Measurements from ENCODE around the gene APBB2. TPM values are rescaled to one million over a fixed set of nuclear protein-coding genes. Genes with fewer than 3 reads are reported as not detected.

The APBB2 gene
- total RNA-seq, 1 experiment from 2014 or later, result 49.0 TPM

DNA sequence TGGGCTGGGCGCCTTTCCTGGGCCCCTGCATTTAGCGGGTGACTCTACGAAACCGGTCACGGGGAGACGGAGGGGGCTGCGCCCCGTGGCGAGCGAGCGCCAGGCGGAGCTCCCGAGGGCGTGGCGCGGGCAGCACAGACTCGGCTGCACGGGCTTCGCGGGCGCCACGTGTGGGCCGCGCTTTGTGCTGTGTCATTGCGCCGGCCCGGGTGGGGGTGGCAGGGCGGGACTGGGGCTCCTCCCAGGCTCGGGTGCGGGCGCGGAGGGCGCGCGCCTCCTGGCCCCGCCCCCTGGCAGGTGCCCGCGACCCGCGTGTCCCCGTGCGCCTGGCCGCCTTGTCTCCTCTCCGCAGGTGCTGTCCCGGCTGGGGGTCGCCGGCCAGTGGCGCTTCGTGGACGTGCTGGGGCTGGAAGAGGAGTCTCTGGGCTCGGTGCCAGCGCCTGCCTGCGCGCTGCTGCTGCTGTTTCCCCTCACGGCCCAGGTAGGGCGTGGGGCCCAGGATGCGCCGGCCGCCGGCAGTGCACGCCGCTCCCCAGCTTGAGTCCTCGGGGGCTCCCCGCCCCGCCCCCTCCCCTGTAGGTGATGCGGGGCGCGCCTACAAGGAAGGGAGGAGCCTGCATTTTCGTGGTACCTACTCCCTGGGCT, 43.0 kb upstream of the APBB2 start (continued):
- TF ChIP-seq, protein P1, sequence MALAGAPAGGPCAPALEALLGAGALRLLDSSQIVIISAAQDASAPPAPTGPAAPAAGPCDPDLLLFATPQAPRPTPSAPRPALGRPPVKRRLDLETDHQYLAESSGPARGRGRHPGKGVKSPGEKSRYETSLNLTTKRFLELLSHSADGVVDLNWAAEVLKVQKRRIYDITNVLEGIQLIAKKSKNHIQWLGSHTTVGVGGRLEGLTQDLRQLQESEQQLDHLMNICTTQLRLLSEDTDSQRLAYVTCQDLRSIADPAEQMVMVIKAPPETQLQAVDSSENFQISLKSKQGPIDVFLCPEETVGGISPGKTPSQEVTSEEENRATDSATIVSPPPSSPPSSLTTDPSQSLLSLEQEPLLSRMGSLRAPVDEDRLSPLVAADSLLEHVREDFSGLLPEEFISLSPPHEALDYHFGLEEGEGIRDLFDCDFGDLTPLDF (CRISPR knock-in tag; IDR thresholded peaks at IDR 0.05), result no peak
- TF ChIP-seq, protein P2, sequence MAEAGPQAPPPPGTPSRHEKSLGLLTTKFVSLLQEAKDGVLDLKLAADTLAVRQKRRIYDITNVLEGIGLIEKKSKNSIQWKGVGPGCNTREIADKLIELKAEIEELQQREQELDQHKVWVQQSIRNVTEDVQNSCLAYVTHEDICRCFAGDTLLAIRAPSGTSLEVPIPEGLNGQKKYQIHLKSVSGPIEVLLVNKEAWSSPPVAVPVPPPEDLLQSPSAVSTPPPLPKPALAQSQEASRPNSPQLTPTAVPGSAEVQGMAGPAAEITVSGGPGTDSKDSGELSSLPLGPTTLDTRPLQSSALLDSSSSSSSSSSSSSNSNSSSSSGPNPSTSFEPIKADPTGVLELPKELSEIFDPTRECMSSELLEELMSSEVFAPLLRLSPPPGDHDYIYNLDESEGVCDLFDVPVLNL (CRISPR knock-in tag; IDR thresholded peaks at IDR 0.05; ENCODE audit: borderline replicate concordance, low read depth), result no peak
- TF ChIP-seq TEAD4 (CRISPR knock-in tag; IDR thresholded peaks at IDR 0.05) (no peak), FOXP1 (CRISPR knock-in tag; IDR thresholded peaks at IDR 0.05; ENCODE audit: borderline replicate concordance) (no peak), ZNF121 (CRISPR knock-in tag; IDR thresholded peaks at IDR 0.05) (no peak), NFE2L1 (CRISPR knock-in tag; IDR thresholded peaks at IDR 0.05) (peak; percentile 87), ZNF138 (CRISPR knock-in tag; conservative IDR thresholded peaks at IDR 0.05) (no peak), ZNF263 (CRISPR knock-in tag; IDR thresholded peaks at IDR 0.05; ENCODE audit: low read depth) (no peak), ETV6 (CRISPR knock-in tag; IDR thresholded peaks at IDR 0.05) (no peak), FOXJ3 (CRISPR knock-in tag; IDR thresholded peaks at IDR 0.05; ENCODE audit: borderline replicate concordance) (no peak), SMAD4 (CRISPR knock-in tag; IDR thresholded peaks at IDR 0.05) (no peak), OVOL2 (CRISPR knock-in tag; IDR thresholded peaks at IDR 0.05; ENCODE audit: borderline replicate concordance) (no peak), NR1H2 (CRISPR knock-in tag; IDR thresholded peaks at IDR 0.05) (no peak), CREB1 (CRISPR knock-in tag; IDR thresholded peaks at IDR 0.05) (0 out of 2 replicates have a peak, but pooled peaks have one; percentile 14)
- TF ChIP-seq, protein P3, sequence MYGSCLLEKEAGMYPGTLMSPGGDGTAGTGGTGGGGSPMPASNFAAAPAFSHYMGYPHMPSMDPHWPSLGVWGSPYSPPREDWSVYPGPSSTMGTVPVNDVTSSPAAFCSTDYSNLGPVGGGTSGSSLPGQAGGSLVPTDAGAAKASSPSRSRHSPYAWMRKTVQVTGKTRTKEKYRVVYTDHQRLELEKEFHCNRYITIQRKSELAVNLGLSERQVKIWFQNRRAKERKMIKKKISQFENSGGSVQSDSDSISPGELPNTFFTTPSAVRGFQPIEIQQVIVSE (CRISPR knock-in tag; IDR thresholded peaks at IDR 0.05; ENCODE audit: borderline replicate concordance), result no peak
- TF ChIP-seq, protein P4, sequence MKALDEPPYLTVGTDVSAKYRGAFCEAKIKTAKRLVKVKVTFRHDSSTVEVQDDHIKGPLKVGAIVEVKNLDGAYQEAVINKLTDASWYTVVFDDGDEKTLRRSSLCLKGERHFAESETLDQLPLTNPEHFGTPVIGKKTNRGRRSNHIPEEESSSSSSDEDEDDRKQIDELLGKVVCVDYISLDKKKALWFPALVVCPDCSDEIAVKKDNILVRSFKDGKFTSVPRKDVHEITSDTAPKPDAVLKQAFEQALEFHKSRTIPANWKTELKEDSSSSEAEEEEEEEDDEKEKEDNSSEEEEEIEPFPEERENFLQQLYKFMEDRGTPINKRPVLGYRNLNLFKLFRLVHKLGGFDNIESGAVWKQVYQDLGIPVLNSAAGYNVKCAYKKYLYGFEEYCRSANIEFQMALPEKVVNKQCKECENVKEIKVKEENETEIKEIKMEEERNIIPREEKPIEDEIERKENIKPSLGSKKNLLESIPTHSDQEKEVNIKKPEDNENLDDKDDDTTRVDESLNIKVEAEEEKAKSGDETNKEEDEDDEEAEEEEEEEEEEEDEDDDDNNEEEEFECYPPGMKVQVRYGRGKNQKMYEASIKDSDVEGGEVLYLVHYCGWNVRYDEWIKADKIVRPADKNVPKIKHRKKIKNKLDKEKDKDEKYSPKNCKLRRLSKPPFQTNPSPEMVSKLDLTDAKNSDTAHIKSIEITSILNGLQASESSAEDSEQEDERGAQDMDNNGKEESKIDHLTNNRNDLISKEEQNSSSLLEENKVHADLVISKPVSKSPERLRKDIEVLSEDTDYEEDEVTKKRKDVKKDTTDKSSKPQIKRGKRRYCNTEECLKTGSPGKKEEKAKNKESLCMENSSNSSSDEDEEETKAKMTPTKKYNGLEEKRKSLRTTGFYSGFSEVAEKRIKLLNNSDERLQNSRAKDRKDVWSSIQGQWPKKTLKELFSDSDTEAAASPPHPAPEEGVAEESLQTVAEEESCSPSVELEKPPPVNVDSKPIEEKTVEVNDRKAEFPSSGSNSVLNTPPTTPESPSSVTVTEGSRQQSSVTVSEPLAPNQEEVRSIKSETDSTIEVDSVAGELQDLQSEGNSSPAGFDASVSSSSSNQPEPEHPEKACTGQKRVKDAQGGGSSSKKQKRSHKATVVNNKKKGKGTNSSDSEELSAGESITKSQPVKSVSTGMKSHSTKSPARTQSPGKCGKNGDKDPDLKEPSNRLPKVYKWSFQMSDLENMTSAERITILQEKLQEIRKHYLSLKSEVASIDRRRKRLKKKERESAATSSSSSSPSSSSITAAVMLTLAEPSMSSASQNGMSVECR (CRISPR knock-in tag; IDR thresholded peaks at IDR 0.05; ENCODE audit: borderline replicate concordance), result no peak
- TF ChIP-seq, protein P5, sequence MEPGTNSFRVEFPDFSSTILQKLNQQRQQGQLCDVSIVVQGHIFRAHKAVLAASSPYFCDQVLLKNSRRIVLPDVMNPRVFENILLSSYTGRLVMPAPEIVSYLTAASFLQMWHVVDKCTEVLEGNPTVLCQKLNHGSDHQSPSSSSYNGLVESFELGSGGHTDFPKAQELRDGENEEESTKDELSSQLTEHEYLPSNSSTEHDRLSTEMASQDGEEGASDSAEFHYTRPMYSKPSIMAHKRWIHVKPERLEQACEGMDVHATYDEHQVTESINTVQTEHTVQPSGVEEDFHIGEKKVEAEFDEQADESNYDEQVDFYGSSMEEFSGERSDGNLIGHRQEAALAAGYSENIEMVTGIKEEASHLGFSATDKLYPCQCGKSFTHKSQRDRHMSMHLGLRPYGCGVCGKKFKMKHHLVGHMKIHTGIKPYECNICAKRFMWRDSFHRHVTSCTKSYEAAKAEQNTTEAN (CRISPR knock-in tag; IDR thresholded peaks at IDR 0.05), result no peak
- TF ChIP-seq, protein P6, sequence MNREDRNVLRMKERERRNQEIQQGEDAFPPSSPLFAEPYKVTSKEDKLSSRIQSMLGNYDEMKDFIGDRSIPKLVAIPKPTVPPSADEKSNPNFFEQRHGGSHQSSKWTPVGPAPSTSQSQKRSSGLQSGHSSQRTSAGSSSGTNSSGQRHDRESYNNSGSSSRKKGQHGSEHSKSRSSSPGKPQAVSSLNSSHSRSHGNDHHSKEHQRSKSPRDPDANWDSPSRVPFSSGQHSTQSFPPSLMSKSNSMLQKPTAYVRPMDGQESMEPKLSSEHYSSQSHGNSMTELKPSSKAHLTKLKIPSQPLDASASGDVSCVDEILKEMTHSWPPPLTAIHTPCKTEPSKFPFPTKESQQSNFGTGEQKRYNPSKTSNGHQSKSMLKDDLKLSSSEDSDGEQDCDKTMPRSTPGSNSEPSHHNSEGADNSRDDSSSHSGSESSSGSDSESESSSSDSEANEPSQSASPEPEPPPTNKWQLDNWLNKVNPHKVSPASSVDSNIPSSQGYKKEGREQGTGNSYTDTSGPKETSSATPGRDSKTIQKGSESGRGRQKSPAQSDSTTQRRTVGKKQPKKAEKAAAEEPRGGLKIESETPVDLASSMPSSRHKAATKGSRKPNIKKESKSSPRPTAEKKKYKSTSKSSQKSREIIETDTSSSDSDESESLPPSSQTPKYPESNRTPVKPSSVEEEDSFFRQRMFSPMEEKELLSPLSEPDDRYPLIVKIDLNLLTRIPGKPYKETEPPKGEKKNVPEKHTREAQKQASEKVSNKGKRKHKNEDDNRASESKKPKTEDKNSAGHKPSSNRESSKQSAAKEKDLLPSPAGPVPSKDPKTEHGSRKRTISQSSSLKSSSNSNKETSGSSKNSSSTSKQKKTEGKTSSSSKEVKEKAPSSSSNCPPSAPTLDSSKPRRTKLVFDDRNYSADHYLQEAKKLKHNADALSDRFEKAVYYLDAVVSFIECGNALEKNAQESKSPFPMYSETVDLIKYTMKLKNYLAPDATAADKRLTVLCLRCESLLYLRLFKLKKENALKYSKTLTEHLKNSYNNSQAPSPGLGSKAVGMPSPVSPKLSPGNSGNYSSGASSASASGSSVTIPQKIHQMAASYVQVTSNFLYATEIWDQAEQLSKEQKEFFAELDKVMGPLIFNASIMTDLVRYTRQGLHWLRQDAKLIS (CRISPR knock-in tag; IDR thresholded peaks at IDR 0.05; ENCODE audit: borderline replicate concordance), result no peak
- TF ChIP-seq, protein P7, sequence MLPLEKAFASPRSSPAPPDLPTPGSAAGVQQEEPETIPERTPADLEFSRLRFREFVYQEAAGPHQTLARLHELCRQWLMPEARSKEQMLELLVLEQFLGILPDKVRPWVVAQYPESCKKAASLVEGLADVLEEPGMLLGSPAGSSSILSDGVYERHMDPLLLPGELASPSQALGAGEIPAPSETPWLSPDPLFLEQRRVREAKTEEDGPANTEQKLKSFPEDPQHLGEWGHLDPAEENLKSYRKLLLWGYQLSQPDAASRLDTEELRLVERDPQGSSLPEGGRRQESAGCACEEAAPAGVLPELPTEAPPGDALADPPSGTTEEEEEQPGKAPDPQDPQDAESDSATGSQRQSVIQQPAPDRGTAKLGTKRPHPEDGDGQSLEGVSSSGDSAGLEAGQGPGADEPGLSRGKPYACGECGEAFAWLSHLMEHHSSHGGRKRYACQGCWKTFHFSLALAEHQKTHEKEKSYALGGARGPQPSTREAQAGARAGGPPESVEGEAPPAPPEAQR (CRISPR knock-in tag; IDR thresholded peaks at IDR 0.05), result no peak
- TF ChIP-seq, protein P8, sequence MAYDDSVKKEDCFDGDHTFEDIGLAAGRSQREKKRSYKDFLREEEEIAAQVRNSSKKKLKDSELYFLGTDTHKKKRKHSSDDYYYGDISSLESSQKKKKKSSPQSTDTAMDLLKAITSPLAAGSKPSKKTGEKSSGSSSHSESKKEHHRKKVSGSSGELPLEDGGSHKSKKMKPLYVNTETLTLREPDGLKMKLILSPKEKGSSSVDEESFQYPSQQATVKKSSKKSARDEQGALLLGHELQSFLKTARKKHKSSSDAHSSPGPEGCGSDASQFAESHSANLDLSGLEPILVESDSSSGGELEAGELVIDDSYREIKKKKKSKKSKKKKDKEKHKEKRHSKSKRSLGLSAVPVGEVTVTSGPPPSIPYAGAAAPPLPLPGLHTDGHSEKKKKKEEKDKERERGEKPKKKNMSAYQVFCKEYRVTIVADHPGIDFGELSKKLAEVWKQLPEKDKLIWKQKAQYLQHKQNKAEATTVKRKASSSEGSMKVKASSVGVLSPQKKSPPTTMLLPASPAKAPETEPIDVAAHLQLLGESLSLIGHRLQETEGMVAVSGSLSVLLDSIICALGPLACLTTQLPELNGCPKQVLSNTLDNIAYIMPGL (CRISPR knock-in tag; IDR thresholded peaks at IDR 0.05), result no peak; the same call in 1 of the 2 replicates
- TF ChIP-seq, protein P9, sequence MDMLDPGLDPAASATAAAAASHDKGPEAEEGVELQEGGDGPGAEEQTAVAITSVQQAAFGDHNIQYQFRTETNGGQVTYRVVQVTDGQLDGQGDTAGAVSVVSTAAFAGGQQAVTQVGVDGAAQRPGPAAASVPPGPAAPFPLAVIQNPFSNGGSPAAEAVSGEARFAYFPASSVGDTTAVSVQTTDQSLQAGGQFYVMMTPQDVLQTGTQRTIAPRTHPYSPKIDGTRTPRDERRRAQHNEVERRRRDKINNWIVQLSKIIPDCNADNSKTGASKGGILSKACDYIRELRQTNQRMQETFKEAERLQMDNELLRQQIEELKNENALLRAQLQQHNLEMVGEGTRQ (CRISPR knock-in tag; IDR thresholded peaks at IDR 0.05), result 0 out of 2 replicates have a peak, but pooled peaks have one; percentile 13
